CD4-positive, alpha-beta T cell (primary cell): ENCODE data around the gene CWC27. TPM values are rescaled to one million over a fixed set of nuclear protein-coding genes. Genes with fewer than 3 reads are reported as not detected.

ENCODE experiments used
- ATAC-seq: fragments of 200-7000 bp; cut with Tn5 transposase; one replicate; pipeline ENCODE4 v1.10.0; 2022; ENCODE audit warnings: mild to moderate bottlenecking; ENCODE audit not compliant: poor library complexity
- CTCF ChIA-PET: fragments of 350-600 bp; sonication (Branson Sonifier 250); formaldehyde crosslinking; loops from one replicate; lab custom pipeline; 2021; ENCODE audit warnings: antibody characterized with exemption, inconsistent platforms; lab: Charles Lee
- POLR2A ChIA-PET: fragments of 350-600 bp; sonication (Branson Sonifier 250); formaldehyde crosslinking; loops from one replicate; lab custom pipeline; 2021; ENCODE audit warnings: antibody characterized with exemption, inconsistent platforms; lab: Charles Lee
- DNase-seq, 14 experiments: peaks; one replicate each; pipeline ENCODE4 v3.0.0-alpha.2; 2013 to 2020; ENCODE audit warnings: mixed read lengths in 2 of 14
- H3K27ac ChIP-seq, 2 donors: one replicate each; pipeline versions ENCODE4 v1.5.1 to v1.7.0; 2013; ENCODE audit warnings: low read length in 2 of 2, low read depth in 1 of 2, mild to moderate bottlenecking in 1 of 2
- H3K27me3 ChIP-seq, 2 experiments: 1 replicate in 1 of 2; 2 replicates in 1 of 2; pipeline versions ENCODE4 v1.6.1 to v1.7.0; 2013; ENCODE audit warnings: low read length in 2 of 2, control low read depth in 1 of 2, mild to moderate bottlenecking in 1 of 2, moderate library complexity in 1 of 2; ENCODE audit not compliant: insufficient read depth in 2 of 2, control insufficient read depth in 1 of 2
- H3K36me3 ChIP-seq: one replicate; pipeline ENCODE4 v1.6.1; 2013; ENCODE audit warnings: low read length, control low read depth; ENCODE audit not compliant: insufficient read depth
- H3K4me1 ChIP-seq: one replicate; pipeline ENCODE4 v1.6.1; 2013; ENCODE audit warnings: low read length, control low read depth; ENCODE audit not compliant: insufficient read depth
- H3K4me3 ChIP-seq: one replicate; pipeline ENCODE4 v1.5.1; 2013; ENCODE audit warnings: mild to moderate bottlenecking, low read length, moderate library complexity
- H3K9me3 ChIP-seq, 2 experiments: 1 replicate in 1 of 2; 2 replicates in 1 of 2; pipeline versions ENCODE4 v1.6.1 to v1.7.0; 2013; ENCODE audit warnings: low read length in 2 of 2, mild to moderate bottlenecking in 2 of 2, control low read depth in 1 of 2, moderate library complexity in 1 of 2; ENCODE audit not compliant: control insufficient read depth in 1 of 2, insufficient read depth in 1 of 2
- H3K27ac Mint-ChIP-seq: one replicate; pipeline ENCODE4 v1.8.0; 2020; ENCODE audit warnings: mixed read lengths
- H3K27me3 Mint-ChIP-seq: one replicate; pipeline ENCODE4 v1.8.0; 2021; ENCODE audit warnings: mixed read lengths
- H3K36me3 Mint-ChIP-seq: one replicate; pipeline ENCODE4 v1.8.0; 2021; ENCODE audit warnings: low read depth, mixed read lengths
- H3K4me1 Mint-ChIP-seq: one replicate; pipeline ENCODE4 v1.8.0; 2021; ENCODE audit warnings: low read depth, mixed read lengths
- H3K4me3 Mint-ChIP-seq: one replicate; pipeline ENCODE4 v1.8.0; 2020; ENCODE audit warnings: mild to moderate bottlenecking, mixed read lengths
- H3K9me3 Mint-ChIP-seq: one replicate; pipeline ENCODE4 v1.8.0; 2020; ENCODE audit warnings: mixed read lengths
- CTCF ChIP-seq: fragments of 200-600 bp; IDR thresholded peaks from one replicate; pipeline ENCODE4 v1.8.0; 2022; ENCODE audit warnings: antibody characterized with exemption, mild to moderate bottlenecking
- intact Hi-C, 2 experiments: fragments of 100-400 bp; cut with DNase I in 1 of 2; cut with micrococcal nuclease in 1 of 2; formaldehyde crosslinking; loops; one replicate each; pipeline versions ENCODE4 v1.15.1 to v1.9.0; 2023 to 2025; cut with DNase I, micrococcal nuclease
- total RNA-seq, 174 experiments: library from RNA in 2 of 174; stranded (reverse) in 2 of 174; gene quantifications; one replicate each; pipeline ENCODE4 v1.2.3 and lab custom pipeline; 2021 to 2026

Gene CWC27
- total RNA-seq, 2 experiments from 2014 or later = 14.2 to 14.5 TPM

- no peak overlapping the region for H3K27ac ChIP-seq
- no peaks in the 10 kb centered on the region for H3K4me1 ChIP-seq
- no peak for ATAC-seq
- H3K4me3 Mint-ChIP-seq = no peak overlapping the region
- H3K9me3 ChIP-seq = no peaks in the 10 kb centered on the region
- no peaks in the 10 kb centered on the region for H3K4me1 Mint-ChIP-seq
- CTCF ChIA-PET = no interaction called here
- H3K27ac Mint-ChIP-seq = no peak overlapping the region
- no peaks in the 10 kb centered on the region for H3K36me3 ChIP-seq
- no peak for TF ChIP-seq CTCF
- H3K27me3 Mint-ChIP-seq = no peaks in the 10 kb centered on the region
- H3K4me3 ChIP-seq = no peak overlapping the region
- H3K36me3 Mint-ChIP-seq = peaks cover 81% of the 10 kb centered on the region
- no peaks in the 10 kb centered on the region for H3K27me3 ChIP-seq
- POLR2A ChIA-PET = no interaction called here
- no peaks in the 10 kb centered on the region for H3K9me3 Mint-ChIP-seq
- intact Hi-C loops = no loop called here
- no peak for DNase-seq
These were observed 210.8 kb downstream of the CWC27 start for GRCh38 chr5:64979531-64979930.

- Histone ChIP-seq H3K27ac (no peak overlapping the region), H3K9me3 (no peaks in the 10 kb centered on the region), H3K36me3 (no peaks in the 10 kb centered on the region), H3K4me1 (no peaks in the 10 kb centered on the region), H3K4me3 (no peak overlapping the region), H3K27me3 (no peaks in the 10 kb centered on the region)
- no peak for TF ChIP-seq CTCF
- Mint-ChIP-seq H3K27me3 (no peaks in the 10 kb centered on the region), H3K27ac (no peak overlapping the region), H3K4me1 (no peaks in the 10 kb centered on the region), H3K9me3 (no peaks in the 10 kb centered on the region), H3K36me3 (peaks cover 82% of the 10 kb centered on the region), H3K4me3 (no peak overlapping the region)
- DNase-seq (no peak), ATAC-seq (no peak)
- POLR2A ChIA-PET = no interaction called here
- intact Hi-C loops = no loop called here
- CTCF ChIA-PET = no interaction called here
These were observed 211.4 kb downstream of the CWC27 start for GRCh38 chr5:64980176-64980575.

GRCh38 chr5:64987768-64988167 lies 219.0 kb downstream of the CWC27 start:
- no peaks in the 10 kb centered on the region for H3K9me3 ChIP-seq
- Mint-ChIP-seq H3K36me3 (peaks cover 73% of the 10 kb centered on the region), H3K4me3 (no peak overlapping the region), H3K27me3 (no peaks in the 10 kb centered on the region), H3K27ac (no peak overlapping the region), H3K4me1 (peaks cover 5% of the 10 kb centered on the region), H3K9me3 (peaks cover 4% of the 10 kb centered on the region)
- CTCF ChIA-PET = no interaction called here
- no peak overlapping the region for H3K27ac ChIP-seq
- H3K27me3 ChIP-seq = no peaks in the 10 kb centered on the region
- no peaks in the 10 kb centered on the region for H3K36me3 ChIP-seq
- POLR2A ChIA-PET = no interaction called here
- no peak for DNase-seq
- no peaks in the 10 kb centered on the region for H3K4me1 ChIP-seq
- H3K4me3 ChIP-seq = no peak overlapping the region
- no peak for ATAC-seq
- no peak for TF ChIP-seq CTCF
- intact Hi-C loops = no loop called here
